Suprapubic skin (tissue), 4 donors: Measurements from ENCODE around the gene BTF3L4. TPM values are rescaled to one million over a fixed set of nuclear protein-coding genes. Genes with fewer than 3 reads are reported as not detected.

ENCODE experiments used
- DNase-seq, 2 donors: peaks; one replicate each; pipeline ENCODE4 v3.0.0-alpha.2; 2019; ENCODE audit warnings: low spot score in 2 of 2
- H3K27ac ChIP-seq: fragments of 200-600 bp; sonication (generic); one replicate; pipeline ENCODE4 v1.5.1; 2019
- H3K27me3 ChIP-seq: fragments of 200-600 bp; sonication (generic); one replicate; pipeline ENCODE4 v1.5.1; 2019
- H3K36me3 ChIP-seq: fragments of 200-600 bp; sonication (generic); one replicate; pipeline ENCODE4 v1.5.1; 2019
- H3K4me1 ChIP-seq: fragments of 200-600 bp; sonication (generic); one replicate; pipeline ENCODE4 v1.5.1; 2019
- H3K4me3 ChIP-seq: fragments of 200-600 bp; sonication (generic); one replicate; pipeline ENCODE4 v1.5.1; 2019; ENCODE audit warnings: mild to moderate bottlenecking
- H3K9me3 ChIP-seq: fragments of 200-600 bp; sonication (generic); one replicate; pipeline ENCODE4 v1.5.1; 2019
- CTCF ChIP-seq, 2 donors: fragments of 200-600 bp in 1 of 2; fragments of 450-650 bp in 1 of 2; sonication (generic) in 1 of 2; IDR thresholded peaks; one replicate each; pipeline ENCODE4 v1.5.1; 2016 to 2019; ENCODE audit warnings: antibody characterized with exemption in 2 of 2, mild to moderate bottlenecking in 1 of 2, moderate library complexity in 1 of 2
- EP300 ChIP-seq: sonication (generic); formaldehyde crosslinking; IDR thresholded peaks from one replicate; pipeline ENCODE4 v1.6.1; 2017; ENCODE audit warnings: antibody characterized with exemption
- POLR2A ChIP-seq, 2 donors: fragments of 450-650 bp; IDR thresholded peaks; one replicate each; pipeline ENCODE4 v1.6.1; 2017; ENCODE audit warnings: antibody characterized with exemption in 2 of 2, mild to moderate bottlenecking in 2 of 2, moderate library complexity in 2 of 2
- POLR2AphosphoS5 ChIP-seq, 3 donors: sonication (generic); formaldehyde crosslinking; IDR thresholded peaks; one replicate each; pipeline ENCODE4 v1.6.1; 2017; ENCODE audit warnings: antibody characterized with exemption in 3 of 3
- WGBS: methylation state at CpG from one replicate; pipeline ENCODE4 v1.1.5; 2018; 5-methylcytosine and 5-hydroxymethylcytosine counted together
- total RNA-seq, 4 donors: library from RNA; depleted of rRNA; stranded (reverse); fragments of >200 nt; gene quantifications; one replicate each; pipeline ENCODE4 v1.1.0, GENCODE V29; 2016

Gene BTF3L4
- total RNA-seq, 4 donors from 2014 or later = 41.7 to 60.2 (median 57.1) TPM

GRCh38 chr1:52119301-52120079 is 63.4 kb downstream of the BTF3L4 start:
- TF ChIP-seq POLR2A (IDR thresholded peaks at IDR 0.05) = no peak
- no peak for TF ChIP-seq CTCF (IDR thresholded peaks at IDR 0.05)
- TF ChIP-seq POLR2AphosphoS5 (IDR thresholded peaks at IDR 0.05) = no peak
- no peak for TF ChIP-seq EP300
- Histone ChIP-seq H3K4me3 (no peak overlapping the region), H3K27ac (no peak overlapping the region), H3K9me3 (no peaks in the 10 kb centered on the region), H3K36me3 (no peaks in the 10 kb centered on the region), H3K4me1 (peaks cover 5% of the 10 kb centered on the region), H3K27me3 (no peaks in the 10 kb centered on the region)
- DNase-seq = no peak
- WGBS = 46% methylated on average over 12 of the region's 12 CpGs

GRCh38 chr1:52122384-52122783 is 66.3 kb downstream of the BTF3L4 start:
- WGBS = 54% methylated on average over 2 of the region's 2 CpGs
- peaks cover 5% of the 10 kb centered on the region for H3K4me1 ChIP-seq
- TF ChIP-seq POLR2A (IDR thresholded peaks at IDR 0.05) (no peak), EP300 (no peak), POLR2AphosphoS5 (IDR thresholded peaks at IDR 0.05) (no peak), CTCF (IDR thresholded peaks at IDR 0.05) (no peak)
- no peak overlapping the region for H3K27ac ChIP-seq
- no peaks in the 10 kb centered on the region for H3K27me3 ChIP-seq
- H3K36me3 ChIP-seq = no peaks in the 10 kb centered on the region
- DNase-seq = no peak
- H3K9me3 ChIP-seq = no peaks in the 10 kb centered on the region
- no peak overlapping the region for H3K4me3 ChIP-seq

GRCh38 chr1:52123622-52124021 is 67.5 kb downstream of the BTF3L4 start:
- no peak for DNase-seq
- H3K4me1 ChIP-seq = peaks cover 5% of the 10 kb centered on the region
- H3K4me3 ChIP-seq = no peak overlapping the region
- WGBS = 92% methylated on average over 6 of the region's 6 CpGs
- H3K27ac ChIP-seq = no peak overlapping the region
- H3K36me3 ChIP-seq = no peaks in the 10 kb centered on the region
- H3K9me3 ChIP-seq = no peaks in the 10 kb centered on the region
- TF ChIP-seq EP300 (no peak), POLR2AphosphoS5 (IDR thresholded peaks at IDR 0.05) (no peak), CTCF (IDR thresholded peaks at IDR 0.05) (no peak)
- no peaks in the 10 kb centered on the region for H3K27me3 ChIP-seq

GRCh38 chr1:52125736-52126359 is 69.8 kb downstream of the BTF3L4 start:
- no peaks in the 10 kb centered on the region for H3K36me3 ChIP-seq
- H3K9me3 ChIP-seq = no peaks in the 10 kb centered on the region
- TF ChIP-seq POLR2AphosphoS5 (IDR thresholded peaks at IDR 0.05) (no peak), POLR2A (IDR thresholded peaks at IDR 0.05) (no peak), EP300 (no peak), CTCF (IDR thresholded peaks at IDR 0.05) (no peak)
- no peak for DNase-seq
- H3K27me3 ChIP-seq = no peaks in the 10 kb centered on the region
- no peaks in the 10 kb centered on the region for H3K4me1 ChIP-seq
- no peak overlapping the region for H3K27ac ChIP-seq
- H3K4me3 ChIP-seq = no peak overlapping the region
